RPMI7951 (cell line): ENCODE data around the gene BRS3. TPM values are rescaled to one million over a fixed set of nuclear protein-coding genes. Genes with fewer than 3 reads are reported as not detected.
A peak's percentile ranks its signal among the peaks of the same experiment; 100 is the strongest.

Source experiments
- DNase-seq: peaks from one replicate; pipeline ENCODE4 v3.0.0-alpha.2; 2012; ENCODE audit warnings: low read depth
- total RNA-seq: library from RNA; depleted of rRNA; stranded (reverse); fragments of >200 nt; shearing (Covaris generic); gene quantifications from 2 replicates; pipeline ENCODE4 v1.2.3, GENCODE V29; 2014; rRNA removed

BRS3 gene
- total RNA-seq, 1 experiment from 2014 or later: not detected

DNA sequence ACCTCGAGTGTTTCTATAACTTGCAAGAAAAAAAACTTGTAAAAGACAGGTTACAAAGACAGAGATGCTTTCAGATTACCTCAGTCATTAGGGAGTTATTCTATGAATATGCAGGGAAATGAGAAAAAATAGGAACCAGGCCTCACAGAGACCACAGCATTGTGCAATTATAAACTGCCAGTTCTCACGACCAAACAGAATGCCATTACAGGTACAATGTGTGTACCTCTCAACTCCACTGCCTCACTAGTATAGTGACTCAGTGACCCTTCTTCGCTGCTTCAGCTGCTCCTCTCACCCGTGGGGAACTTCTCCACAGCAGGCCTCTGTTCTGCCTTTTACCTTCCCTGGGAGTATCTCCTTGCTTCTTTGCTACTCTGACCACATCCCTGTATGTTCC is 7.3 kb downstream of the BRS3 start:
- DNase-seq: no peak

DNA sequence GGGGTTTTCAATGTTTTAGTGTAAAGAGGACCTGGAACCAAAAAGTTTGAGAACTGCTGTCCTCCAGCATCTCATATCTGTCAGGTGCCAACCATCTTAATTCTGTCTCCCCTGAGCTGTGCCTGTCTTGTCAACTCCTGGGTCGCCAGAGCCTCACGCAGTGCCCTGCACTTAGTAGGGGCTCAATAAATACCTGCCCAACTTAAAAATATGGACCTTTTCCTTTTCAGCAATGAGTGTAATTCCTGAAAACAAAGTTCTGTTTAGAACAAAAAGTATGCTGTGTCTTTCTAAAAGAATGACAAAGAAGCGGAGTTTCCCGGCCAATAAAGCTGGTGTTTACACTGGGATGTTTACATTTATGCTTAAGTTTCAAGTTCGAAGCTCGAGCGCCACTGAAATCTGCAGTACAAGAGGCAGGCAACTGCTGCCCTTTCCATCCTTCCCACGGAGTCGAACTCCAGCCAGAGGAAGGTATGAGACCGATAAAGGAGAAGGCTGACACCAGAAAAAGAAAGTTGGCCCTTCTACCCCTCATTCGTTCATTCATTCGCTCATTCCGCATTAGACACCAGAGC is 8.5 kb downstream of the BRS3 start:
- DNase-seq: no peak

GRCh38 chrX:136496764-136497555 is 9.2 kb downstream of the BRS3 start:
- peak; percentile 81 for DNase-seq

DNA sequence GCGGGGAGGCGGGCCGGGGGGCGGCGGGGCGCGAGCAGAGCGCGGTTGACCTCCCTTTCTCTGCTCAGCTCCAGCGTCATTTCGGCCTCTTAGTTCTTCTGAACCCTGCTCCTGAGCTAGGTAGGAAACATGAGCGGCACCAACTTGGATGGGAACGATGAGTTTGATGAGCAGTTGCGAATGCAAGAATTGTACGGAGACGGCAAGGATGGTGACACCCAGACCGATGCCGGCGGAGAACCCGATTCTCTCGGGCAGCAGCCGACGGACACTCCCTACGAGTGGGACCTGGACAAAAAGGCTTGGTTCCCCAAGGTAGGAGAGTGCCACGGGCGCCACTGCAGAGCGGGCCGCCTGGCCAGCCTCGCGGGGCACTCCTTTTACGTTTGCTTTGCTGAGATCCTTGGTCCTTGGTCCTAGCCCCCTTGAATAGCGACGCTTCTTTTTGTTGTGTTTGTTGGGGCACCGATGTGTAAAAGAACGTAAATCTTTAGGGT is 9.9 kb downstream of the BRS3 start, which contains the start of gene HTATSF1:
HTATSF1 (plus strand) TSS at position 37 of the 497 bp plus-strand sequence; CDS start at position 130, 93 bp downstream.
- no peak for DNase-seq

DNA sequence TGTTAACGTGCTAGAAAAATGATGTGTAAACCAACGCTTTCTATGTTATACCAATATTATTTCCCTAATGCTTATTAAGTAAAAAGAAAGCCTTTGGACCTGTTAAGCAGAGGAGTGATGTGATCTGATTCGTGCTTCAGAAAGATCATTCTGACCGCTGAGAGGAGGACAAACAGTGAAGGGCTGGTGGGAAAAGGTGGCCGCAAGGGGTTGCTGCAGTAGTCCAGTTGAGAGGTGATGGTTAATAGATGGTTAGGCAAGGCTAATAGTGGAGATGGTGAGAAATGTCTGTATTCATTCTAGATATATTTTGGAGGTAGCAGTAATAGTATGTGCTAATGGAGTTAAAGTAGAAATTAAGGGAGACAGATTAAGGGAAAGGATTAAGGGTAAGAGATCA is 31.3 kb downstream of the BRS3 start:
- DNase-seq: no peak

- no peak for DNase-seq
These were observed 36.0 kb downstream of the BRS3 start for GRCh38 chrX:136523770-136524169.

- peak; percentile 72 for DNase-seq
These were observed 38.2 kb downstream of the BRS3 start for GRCh38 chrX:136525738-136526606.

DNA sequence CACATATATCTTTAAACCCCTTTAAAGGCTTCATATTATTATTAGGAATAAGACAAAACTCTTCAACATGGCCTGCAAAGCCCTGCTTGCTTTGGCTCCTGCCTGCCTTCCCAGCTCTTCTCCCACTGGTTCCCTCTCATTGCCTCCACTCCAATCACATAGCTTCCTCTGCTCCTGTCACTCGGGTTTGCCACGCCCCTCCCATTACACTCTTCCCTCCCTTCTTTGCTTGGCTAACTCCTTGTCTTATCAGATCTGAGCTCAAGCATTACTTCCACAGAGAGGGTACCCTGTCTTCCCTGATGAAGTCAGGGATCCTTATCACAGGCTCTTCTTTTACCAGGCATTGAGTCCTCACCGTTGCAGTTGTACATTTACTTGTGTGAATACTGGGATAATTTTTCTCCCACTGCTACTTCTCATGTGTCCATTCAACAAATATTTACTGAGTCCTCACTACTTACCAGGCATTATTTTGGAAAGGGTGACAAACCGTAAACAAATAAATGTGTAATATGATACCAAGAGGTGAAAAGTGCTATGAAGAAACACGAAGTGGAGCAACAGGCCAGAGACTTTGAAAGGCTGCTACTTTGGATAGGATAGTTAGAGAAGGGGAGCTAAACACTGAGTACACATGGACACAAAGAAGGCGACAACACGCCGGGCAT is 41.0 kb downstream of the BRS3 start:
- DNase-seq: peak; percentile 3

- DNase-seq: no peak
These were observed 42.0 kb downstream of the BRS3 start for GRCh38 chrX:136529795-136530194.

GRCh38 chrX:136531951-136532350 is 44.2 kb downstream of the BRS3 start, which contains the start of gene VGLL1:
Gene VGLL1 (plus strand): TSS chrX:136532215. CDS start chrX:136536021, 3,806 bp downstream.
- DNase-seq: no peak

DNA sequence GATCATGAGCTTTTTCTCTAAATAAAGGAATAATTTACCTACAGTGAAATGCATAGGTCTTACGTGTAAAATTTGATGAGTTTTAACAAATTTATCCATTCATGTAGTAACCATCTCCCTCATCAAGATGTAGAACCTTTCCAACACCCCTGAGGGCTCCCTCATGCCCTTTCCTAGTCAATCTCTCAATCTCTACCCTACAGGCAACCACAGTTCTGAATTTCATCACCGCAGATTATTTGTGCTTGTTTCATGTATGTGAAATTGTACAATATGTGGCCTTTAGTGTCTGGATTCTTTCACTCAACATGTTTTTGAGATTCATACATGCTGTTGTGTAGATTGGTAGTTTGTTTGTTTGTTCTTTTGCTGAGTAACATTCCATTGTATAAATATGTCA is 46.4 kb downstream of the BRS3 start:
- no peak for DNase-seq

- DNase-seq: no peak
These were observed 51.1 kb downstream of the BRS3 start for GRCh38 chrX:136538811-136539210.

DNA sequence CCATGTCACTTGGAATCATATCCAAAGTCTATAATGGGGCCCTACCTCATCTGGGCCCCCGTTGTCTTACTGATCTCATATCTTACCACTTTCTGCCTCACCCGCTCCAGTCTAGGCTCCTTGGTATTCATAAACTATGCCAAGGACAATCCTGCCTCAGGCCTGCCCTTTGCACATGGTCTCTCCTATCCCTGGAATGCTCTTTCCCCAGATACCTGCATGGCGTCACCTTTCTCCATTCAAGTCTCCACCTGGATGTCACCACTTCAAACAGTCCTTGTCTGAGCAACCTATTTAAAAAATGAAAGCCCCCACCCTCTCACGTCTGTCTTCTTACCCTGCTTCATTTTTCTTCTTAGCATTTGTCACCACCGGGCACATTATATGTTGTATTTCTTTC is 52.5 kb downstream of the BRS3 start:
- no peak for DNase-seq

DNA sequence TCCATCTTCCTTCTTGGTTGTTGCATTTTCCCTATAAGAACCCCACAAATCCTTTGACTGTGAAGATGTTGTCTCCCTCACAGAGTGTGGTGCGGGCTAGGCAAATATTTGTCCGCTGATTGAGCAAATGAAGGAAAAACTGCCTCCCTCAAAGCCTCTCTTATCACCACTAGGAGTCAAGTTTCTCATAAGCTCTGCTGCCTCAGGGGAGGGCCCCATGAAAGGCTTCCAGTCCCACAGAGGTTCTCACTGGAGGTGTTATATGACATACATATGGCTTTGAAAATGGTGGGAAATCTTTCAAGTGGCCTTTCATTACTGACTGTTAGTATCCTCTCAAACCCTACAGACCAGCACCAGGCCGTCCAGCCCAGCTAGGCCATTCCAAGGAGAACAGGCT is 53.5 kb downstream of the BRS3 start:
- DNase-seq: no peak

DNA sequence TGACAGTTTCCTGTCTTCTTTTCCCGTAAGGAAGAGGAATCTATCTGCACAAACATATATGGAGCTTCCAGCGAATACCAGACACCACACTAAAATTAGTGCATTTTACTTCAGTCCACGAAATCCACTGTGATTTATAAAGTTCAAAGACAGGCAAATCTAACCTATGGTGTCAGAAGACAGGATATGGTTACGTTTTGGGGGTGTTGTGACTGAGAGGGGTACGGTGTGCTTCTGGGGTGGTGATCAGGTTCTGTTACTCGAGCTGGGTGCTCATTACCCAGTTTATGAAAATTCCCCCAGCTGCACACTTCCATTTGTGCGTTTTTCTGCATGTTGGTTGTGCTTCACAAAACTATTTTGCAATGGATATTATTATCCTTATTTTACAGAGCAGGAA is 54.5 kb downstream of the BRS3 start:
- no peak for DNase-seq

Other genes starting within 250 kb of the BRS3 start
- 9.2 and 11.1 TPM in 2 replicates for gene MAP7D3, start 236.5 kb upstream of the BRS3 start, total RNA-seq
- not detected in 2 replicates for gene ADGRG4, start 187.0 kb upstream of the BRS3 start, total RNA-seq
- 36.9 and 38.6 TPM in 2 replicates for gene HTATSF1, start 9.6 kb downstream of the BRS3 start, total RNA-seq
- not detected in 2 replicates for gene VGLL1, start 44.3 kb downstream of the BRS3 start, total RNA-seq
- gene CD40LG, start 160.2 kb downstream of the BRS3 start, total RNA-seq: not detected in 2 replicates